H1 (cell line): ENCODE results near the gene HS3ST5. TPM values are rescaled to one million over a fixed set of nuclear protein-coding genes. Genes with fewer than 3 reads are reported as not detected.

ENCODE experiments used
- CTCF ChIA-PET: fragments of 300-600 bp; sonication (Branson Sonifier 250); formaldehyde crosslinking; loops from one replicate; lab custom pipeline; 2021; ENCODE audit not compliant: partially characterized antibody; lab: Charles Lee
- POLR2A ChIA-PET: fragments of 300-600 bp; sonication (Branson Sonifier 250); formaldehyde crosslinking; loops from one replicate; lab custom pipeline; 2021; ENCODE audit warnings: inconsistent platforms; ENCODE audit not compliant: partially characterized antibody; lab: Charles Lee
- DNase-seq, 2 experiments: peaks; one replicate each; pipeline versions ENCODE4 v3.0.0 to v3.0.0-alpha.2; 2010 to 2022; ENCODE audit warnings: low spot score in 2 of 2, low read depth in 1 of 2, mixed read lengths in 1 of 2
- FAIRE-seq: peaks from 2 replicates; lab custom pipeline; 2011; peaks lifted over from hg19 to GRCh38; lab: Jason Lieb, UNC
- H2AFZ ChIP-seq: 2 replicates; pipeline ENCODE4 v1.8.1; 2012; ENCODE audit warnings: low read length, inconsistent platforms
- H2AK5ac ChIP-seq: 2 replicates; pipeline ENCODE4 v1.6.1; 2013; ENCODE audit warnings: low read depth, low read length
- H2BK120ac ChIP-seq: replicated peaks from 2 replicates; pipeline ENCODE3; 2013; ENCODE audit warnings: low read depth, low read length, inconsistent platforms
- H2BK12ac ChIP-seq: 2 replicates; pipeline ENCODE4 v1.6.1; 2013; ENCODE audit warnings: low read depth, low read length
- H2BK15ac ChIP-seq: 2 replicates; pipeline ENCODE4 v1.6.1; 2013; ENCODE audit warnings: low read length
- H2BK20ac ChIP-seq: 2 replicates; pipeline ENCODE4 v1.6.1; 2013; ENCODE audit warnings: low read length
- H2BK5ac ChIP-seq: 2 replicates; pipeline ENCODE4 v1.6.1; 2013; ENCODE audit warnings: low read depth, low read length
- H3K14ac ChIP-seq: 2 replicates; pipeline ENCODE4 v1.6.1; 2013; ENCODE audit warnings: inconsistent platforms; ENCODE audit not compliant: insufficient read length
- H3K18ac ChIP-seq: 2 replicates; pipeline ENCODE4 v1.6.1; 2013; ENCODE audit warnings: low read length; ENCODE audit errors: extremely low read depth
- H3K23ac ChIP-seq: 2 replicates; pipeline ENCODE4 v1.6.1; 2013; ENCODE audit warnings: inconsistent platforms; ENCODE audit not compliant: insufficient read length
- H3K23me2 ChIP-seq: 2 replicates; pipeline ENCODE4 v1.6.1; 2013; ENCODE audit warnings: low read depth, low read length
- H3K27ac ChIP-seq: 2 replicates; pipeline ENCODE4 v1.6.1; 2011; ENCODE audit warnings: low read depth, low read length, inconsistent platforms
- H3K27me3 ChIP-seq, 4 experiments: replicated peaks in 1 of 4; 1 replicate in 1 of 4; 2 replicates in 3 of 4; pipeline versions ENCODE4 v1.6.1 to v1.8.1; 2011 to 2013; ENCODE audit warnings: low read length in 3 of 4, mild to moderate bottlenecking in 3 of 4, inconsistent platforms in 2 of 4, mixed read lengths in 2 of 4, moderate library complexity in 1 of 4; ENCODE audit not compliant: control insufficient read depth in 3 of 4, insufficient read depth in 3 of 4; ENCODE audit errors: extremely low read depth in 1 of 4
- H3K36me3 ChIP-seq, 4 experiments: 2 replicates each; pipeline versions ENCODE4 v1.6.1 to v1.8.1; 2011 to 2013; ENCODE audit warnings: mild to moderate bottlenecking in 4 of 4, low read length in 3 of 4, moderate library complexity in 2 of 4, control low read depth in 1 of 4, inconsistent platforms in 1 of 4; ENCODE audit not compliant: insufficient read depth in 4 of 4, control insufficient read depth in 2 of 4
- H3K4ac ChIP-seq: replicated peaks from 2 replicates; pipeline ENCODE3; 2013; ENCODE audit warnings: low read length, low read depth, mixed read lengths, inconsistent platforms; ENCODE audit not compliant: insufficient read length
- H3K4me1 ChIP-seq, 4 experiments: replicated peaks in 1 of 4; 1 replicate in 1 of 4; 2 replicates in 3 of 4; pipeline versions ENCODE4 v1.6.1 to v1.8.1; 2011 to 2013; ENCODE audit warnings: low read length in 3 of 4, inconsistent platforms in 2 of 4, mixed read lengths in 1 of 4; ENCODE audit not compliant: insufficient read depth in 4 of 4, control insufficient read depth in 3 of 4
- H3K4me2 ChIP-seq, 2 experiments: 2 replicates each; pipeline versions ENCODE4 v1.6.1 to v1.8.1; 2011 to 2013; ENCODE audit warnings: low read depth in 2 of 2, low read length in 2 of 2, control low read depth in 1 of 2, inconsistent platforms in 1 of 2, mild to moderate bottlenecking in 1 of 2; ENCODE audit not compliant: insufficient read depth in 1 of 2
- H3K4me3 ChIP-seq, 4 experiments: fragments of 200-600, 300-600 bp in 1 of 4; sonication (generic), shearing (Covaris generic), sonication (Bioruptor Twin) in 1 of 4; 2 replicates each; pipeline versions ENCODE4 v1.5.1 to v1.8.1; 2011 to 2016; ENCODE audit warnings: low read length in 4 of 4, low read depth in 3 of 4, control low read depth in 2 of 4, inconsistent platforms in 2 of 4, mild to moderate bottlenecking in 2 of 4, mixed read lengths in 1 of 4, moderate library complexity in 1 of 4; ENCODE audit not compliant: insufficient read depth in 2 of 4; ENCODE audit errors: extremely low read depth in 1 of 4
- H3K56ac ChIP-seq: replicated peaks from 2 replicates; pipeline ENCODE3; 2013; ENCODE audit warnings: low read depth, mild to moderate bottlenecking, mixed read lengths, low read length, inconsistent platforms; ENCODE audit not compliant: insufficient read length
- H3K79me1 ChIP-seq: 2 replicates; pipeline ENCODE4 v1.6.1; 2013; ENCODE audit warnings: low read depth, low read length, control low read depth
- H3K79me2 ChIP-seq, 2 experiments: 2 replicates each; pipeline versions ENCODE4 v1.6.1 to v1.8.1; 2012 to 2013; ENCODE audit warnings: low read length in 2 of 2, mild to moderate bottlenecking in 2 of 2, inconsistent platforms in 1 of 2; ENCODE audit not compliant: insufficient read depth in 2 of 2, control insufficient read depth in 1 of 2
- H3K9ac ChIP-seq, 4 experiments: replicated peaks in 1 of 4; 1 replicate in 1 of 4; 2 replicates in 3 of 4; pipeline versions ENCODE4 v1.6.1 to v1.8.1; 2011 to 2013; ENCODE audit warnings: low read depth in 3 of 4, low read length in 3 of 4, control low read depth in 2 of 4, mild to moderate bottlenecking in 2 of 4, moderate library complexity in 2 of 4, inconsistent platforms in 1 of 4; ENCODE audit errors: extremely low read depth in 1 of 4
- H3K9me3 ChIP-seq, 2 experiments: 2 replicates each; pipeline versions ENCODE4 v1.6.1 to v1.8.1; 2012 to 2013; ENCODE audit warnings: mild to moderate bottlenecking in 2 of 2, moderate library complexity in 2 of 2, control low read depth in 1 of 2, inconsistent platforms in 1 of 2, low read depth in 1 of 2, low read length in 1 of 2, mixed read lengths in 1 of 2; ENCODE audit not compliant: insufficient read depth in 2 of 2
- H4K20me1 ChIP-seq, 2 experiments: replicated peaks in 1 of 2; 2 replicates each; pipeline versions ENCODE3 to v1.8.1; 2011 to 2013; ENCODE audit warnings: inconsistent platforms in 2 of 2, low read length in 2 of 2, mild to moderate bottlenecking in 1 of 2; ENCODE audit not compliant: insufficient read depth in 2 of 2, control insufficient read depth in 1 of 2
- H4K5ac ChIP-seq: 2 replicates; pipeline ENCODE4 v1.6.1; 2013; ENCODE audit warnings: low read length, low read depth, mixed read lengths, inconsistent platforms; ENCODE audit not compliant: insufficient read length
- H4K8ac ChIP-seq: 2 replicates; pipeline ENCODE4 v1.8.0; 2013; ENCODE audit warnings: mild to moderate bottlenecking, moderate library complexity, low read length, inconsistent platforms; ENCODE audit not compliant: insufficient read depth; ENCODE audit errors: extremely low read depth
- H4K91ac ChIP-seq: replicated peaks from 2 replicates; pipeline ENCODE3; 2013; ENCODE audit warnings: low read length, mixed read lengths, inconsistent platforms; ENCODE audit not compliant: insufficient read length
- ATF2 ChIP-seq: IDR thresholded peaks from 2 replicates; pipeline ENCODE4 v1.6.1; 2012; ENCODE audit warnings: low read length, inconsistent platforms
- E2F6 ChIP-seq: IDR thresholded peaks from 2 replicates; pipeline ENCODE4 v1.6.1; 2012; ENCODE audit warnings: inconsistent platforms
- EGR1 ChIP-seq: IDR thresholded peaks from 2 replicates; pipeline ENCODE4 v1.6.1; 2011; ENCODE audit warnings: low read depth, low read length, borderline replicate concordance
- PHF8 ChIP-seq: fragments of 200-600 bp; sonication (generic); conservative IDR thresholded peaks from 2 replicates; pipeline ENCODE4 v1.7.1; 2012; ENCODE audit warnings: low read depth, mild to moderate bottlenecking, inconsistent platforms, low read length, moderate library complexity
- SIN3A ChIP-seq, 2 experiments: IDR thresholded peaks in 1 of 2; conservative IDR thresholded peaks in 1 of 2; 2 replicates each; pipeline ENCODE4 v1.6.1; 2011 to 2012; ENCODE audit warnings: low read length in 2 of 2, improper control_type of control experiment in 1 of 2, low read depth in 1 of 2, mild to moderate bottlenecking in 1 of 2
- SIRT6 ChIP-seq: IDR thresholded peaks from one replicate; pipeline ENCODE4 v1.7.1; 2012; ENCODE audit warnings: low read length, inconsistent platforms
- SIX5 ChIP-seq: IDR thresholded peaks from 2 replicates; pipeline ENCODE4 v1.6.1; 2011; ENCODE audit warnings: mild to moderate bottlenecking, low read depth, low read length
- SUZ12 ChIP-seq: fragments of 200-600 bp; sonication (generic); IDR thresholded peaks from 2 replicates; pipeline ENCODE4 v1.6.1; 2012; ENCODE audit warnings: mild to moderate bottlenecking, inconsistent platforms, low read length, moderate library complexity, mixed read lengths
- TAF1 ChIP-seq: IDR thresholded peaks from 2 replicates; pipeline ENCODE4 v1.6.1; 2011; ENCODE audit warnings: mild to moderate bottlenecking, low read depth, low read length
- TAF7 ChIP-seq: optimal IDR thresholded peaks from 2 replicates; pipeline ENCODE3; 2011; ENCODE audit warnings: low read depth, mild to moderate bottlenecking, inconsistent platforms, low read length, moderate library complexity, borderline replicate concordance
- TBP ChIP-seq: IDR thresholded peaks from 2 replicates; pipeline ENCODE4 v1.6.1; 2011; ENCODE audit warnings: low read depth, low read length, improper control_type of control experiment
- TCF12 ChIP-seq: IDR thresholded peaks from 2 replicates; pipeline ENCODE4 v1.6.1; 2011; ENCODE audit warnings: low read depth, mild to moderate bottlenecking, low read length
- TEAD4 ChIP-seq: IDR thresholded peaks from 2 replicates; pipeline ENCODE4 v1.6.1; 2012; ENCODE audit warnings: low read depth, low read length, inconsistent platforms, mixed read lengths
- YY1 ChIP-seq: IDR thresholded peaks from 2 replicates; pipeline ENCODE4 v1.6.1; 2011; ENCODE audit warnings: low read depth, mild to moderate bottlenecking, low read length
- polyA plus RNA-seq, 7 experiments: library from polyadenylated mRNA; depleted of rRNA in 3 of 7; stranded (reverse) in 5 of 7; unstranded in 2 of 7; fragments of >200 nt in 5 of 7; fragments of 200-250 nt in 2 of 7; gene quantifications; 1 replicate in 5 of 7; 2 replicates in 1 of 7; 4 replicates in 1 of 7; pipeline versions ENCODE4 v1.2.1 to v1.2.3, GENCODE V29; 2011 to 2013; ENCODE audit warnings: missing spikeins in 2 of 7, mixed read lengths in 2 of 7
- total RNA-seq: library from RNA; stranded (reverse); fragmentation: NEBNext Ultra II Directional; extraction: Animal tissue kit (Norgen Biotek cat#: 25700); gene quantifications from 2 replicates; pipeline ENCODE4 v1.2.1, GENCODE V29; 2021

Gene HS3ST5
- total and polyA plus RNA-seq, 2 of the 8 experiments (the other 6 are each of a cell fraction or from before 2014, with no cell fraction given), result 1.2 to 9.9 TPM

GRCh38 chr6:114159727-114160126, 183.1 kb downstream of the HS3ST5 start:
- Histone ChIP-seq H3K79me1 (no peaks in the 10 kb centered on the region), H3K79me2 (no peaks in the 10 kb centered on the region), H2BK5ac (no peak overlapping the region), H2BK120ac (no peak overlapping the region), H3K14ac (no peak overlapping the region), H3K4ac (no peak overlapping the region), H3K4me1 (peaks cover 0 to 5% (median under 1%) of the 10 kb centered on the region in 4 experiments; a peak in 2 of 7 replicates), H4K91ac (no peak overlapping the region), H3K23me2 (no peaks in the 10 kb centered on the region), H2BK12ac (no peak overlapping the region), H3K27ac (no peak overlapping the region), H3K23ac (no peak overlapping the region), H4K20me1 (no peaks in the 10 kb centered on the region), H2BK15ac (no peak overlapping the region), H3K4me2 (no peak overlapping the region), H3K9me3 (no peaks in the 10 kb centered on the region), H3K4me3 (no peak overlapping the region), H2BK20ac (no peak overlapping the region), H3K27me3 (no peaks in the 10 kb centered on the region), H3K36me3 (no peaks in the 10 kb centered on the region; a peak in 1 of 8 replicates), H3K56ac (no peak overlapping the region), H3K18ac (no peak overlapping the region), H3K9ac (no peak overlapping the region), H2AFZ (no peak overlapping the region), H4K5ac (no peak overlapping the region), H4K8ac (no peak overlapping the region), H2AK5ac (no peak overlapping the region)
- FAIRE-seq (no peak), DNase-seq (no peak)
- TF ChIP-seq ATF2 (no peak), TAF7 (no peak), SIX5 (no peak), TAF1 (no peak), YY1 (no peak), TEAD4 (no peak), SIRT6 (no peak), SUZ12 (no peak), TBP (no peak), PHF8 (no peak), TCF12 (no peak), E2F6 (no peak), SIN3A (conservative IDR thresholded peaks at IDR 0.05 in 1 of 2, IDR thresholded peaks at IDR 0.05 in 1 of 2; ENCODE audit: low read depth in 1 of 2, low read length in 2 of 2) (no peak), EGR1 (no peak)
- ChIA-PET POLR2A (no interaction called here), CTCF (no interaction called here)
